SK-N-SH treated with all-trans-retinoic acid at 6 μM for 48 hours (cell line): ENCODE results near the gene CD38.
"Not testable (repeated sequence)": the region's sequence is repeated elsewhere in the genome, so short reads cannot be mapped to it uniquely, and the experiment has no call there.

ENCODE experiments used
- ATAC-seq: fragments of 200-7000 bp; cut with Tn5 transposase; 3 replicates; pipeline ENCODE4 v1.9.1; 2020; ENCODE audit warnings: mild to moderate bottlenecking, moderate library complexity
- CREB5 ChIP-seq: fragments of 250-450 bp; sonication (Bioruptor Pico); IDR thresholded peaks from 2 replicates; pipeline ENCODE4 v1.5.1; 2020; ENCODE audit warnings: low read depth, mild to moderate bottlenecking, moderate library complexity
- CSDC2 ChIP-seq: fragments of 250-450 bp; sonication (Bioruptor Pico); IDR thresholded peaks from 2 replicates; pipeline ENCODE4 v1.5.0; 2020; ENCODE audit warnings: mild to moderate bottlenecking, moderate library complexity
- CSRNP3 ChIP-seq: fragments of 250-450 bp; sonication (Bioruptor Pico); IDR thresholded peaks from 2 replicates; pipeline ENCODE4 v1.5.1; 2021; ENCODE audit warnings: mild to moderate bottlenecking, moderate library complexity
- ESRRG ChIP-seq: fragments of 250-450 bp; sonication (Bioruptor Pico); IDR thresholded peaks from 2 replicates; pipeline ENCODE4 v1.6.1; 2021; ENCODE audit warnings: mild to moderate bottlenecking
- ISL1 ChIP-seq: fragments of 250-450 bp; sonication (Bioruptor Pico); IDR thresholded peaks from 2 replicates; pipeline ENCODE4 v2.1.2; 2022; ENCODE audit warnings: mild to moderate bottlenecking, moderate library complexity
- OSR1 ChIP-seq: fragments of 250-450 bp; sonication (Bioruptor Pico); IDR thresholded peaks from 2 replicates; pipeline ENCODE4 v1.8.0; 2022; ENCODE audit warnings: moderate library complexity, mild to moderate bottlenecking, inconsistent platforms
- PATZ1 ChIP-seq: fragments of 250-450 bp; sonication (Bioruptor Pico); IDR thresholded peaks from 2 replicates; pipeline ENCODE4 v1.8.0; 2020; ENCODE audit warnings: mild to moderate bottlenecking, moderate library complexity, borderline replicate concordance
- PPARA ChIP-seq: fragments of 250-450 bp; sonication (Bioruptor Pico); IDR thresholded peaks from 2 replicates; pipeline ENCODE4 v1.5.0; 2020; ENCODE audit warnings: mild to moderate bottlenecking, borderline replicate concordance
- RARB ChIP-seq: fragments of 250-450 bp; sonication (Bioruptor Pico); IDR thresholded peaks from 2 replicates; pipeline ENCODE4 v1.8.0; 2021; ENCODE audit warnings: mild to moderate bottlenecking, moderate library complexity
- SNAI2 ChIP-seq: fragments of 250-450 bp; sonication (Bioruptor Pico); IDR thresholded peaks from 2 replicates; pipeline ENCODE4 v1.5.0; 2020; ENCODE audit warnings: mild to moderate bottlenecking, moderate library complexity
- TOX ChIP-seq: fragments of 250-450 bp; sonication (Bioruptor Pico); IDR thresholded peaks from 2 replicates; pipeline ENCODE4 v1.8.0; 2021; ENCODE audit warnings: mild to moderate bottlenecking, moderate library complexity, borderline replicate concordance
- ZC3H10 ChIP-seq: fragments of 250-450 bp; sonication (Bioruptor Pico); IDR thresholded peaks from 2 replicates; pipeline ENCODE4 v1.5.1; 2021; ENCODE audit warnings: mild to moderate bottlenecking, moderate library complexity
- ZFP30 ChIP-seq: fragments of 450-650 bp; formaldehyde crosslinking; IDR thresholded peaks from 2 replicates; pipeline ENCODE4 v1.5.0; 2022; ENCODE audit warnings: mild to moderate bottlenecking, moderate library complexity
- ZNF565 ChIP-seq: fragments of 450-650 bp; formaldehyde crosslinking; conservative IDR thresholded peaks from 2 replicates; pipeline ENCODE4 v1.5.0; 2020; ENCODE audit warnings: low read depth, mild to moderate bottlenecking, moderate library complexity
- ZNF70 ChIP-seq: fragments of 450-650 bp; formaldehyde crosslinking; IDR thresholded peaks from 2 replicates; pipeline ENCODE4 v1.5.0; 2020; ENCODE audit warnings: mild to moderate bottlenecking, moderate library complexity

CD38 gene

GRCh38 chr4:15778289-15779241 lies at the start of gene CD38:
Gene CD38 (plus strand): TSS chr4:15778328. CDS start chr4:15778415, 87 bp downstream.
- peak; percentile 73 for ATAC-seq
- no peak for TF ChIP-seq OSR1 (CRISPR knock-in tag)
- no peak for TF ChIP-seq ZFP30 (CRISPR knock-in tag)
- TF ChIP-seq, all 23 proteins: peak for 0

GRCh38 chr4:15729910-15730533 lies 48.1 kb upstream of the CD38 start:
- peak; percentile 81 for ATAC-seq
- TF ChIP-seq CSRNP3 (CRISPR knock-in tag) (no peak), ESRRG (CRISPR knock-in tag) (no peak), CREB5 (CRISPR knock-in tag) (no peak), PATZ1 (no peak), OSR1 (CRISPR knock-in tag) (no peak), CSDC2 (CRISPR knock-in tag) (no peak), SNAI2 (CRISPR knock-in tag) (no peak), TOX (CRISPR knock-in tag) (no peak), ISL1 (CRISPR knock-in tag) (no peak), ZC3H10 (CRISPR knock-in tag) (no peak)

GRCh38 chr4:15733061-15733460 lies 45.1 kb upstream of the CD38 start:
- ATAC-seq, result not testable (repeated sequence)

- TF ChIP-seq SNAI2 (CRISPR knock-in tag) (no peak), OSR1 (CRISPR knock-in tag) (no peak), RARB (no peak), ZNF565 (no peak), PATZ1 (no peak), ESRRG (CRISPR knock-in tag) (no peak), CSDC2 (CRISPR knock-in tag) (no peak), PPARA (CRISPR knock-in tag) (no peak), CSRNP3 (CRISPR knock-in tag) (no peak)
- ATAC-seq, result no peak
Measured at GRCh38 chr4:15735536-15735935, 42.6 kb upstream of the CD38 start.

- TF ChIP-seq CSDC2 (CRISPR knock-in tag) (no peak), OSR1 (CRISPR knock-in tag) (no peak), ZNF70 (CRISPR knock-in tag) (no peak), PATZ1 (no peak)
- ATAC-seq, result no peak
Measured at GRCh38 chr4:15736514-15737050, 41.5 kb upstream of the CD38 start.
